Small intestine (tissue), 7 donors: ENCODE data around the gene PDE4D. TPM values are rescaled to one million over a fixed set of nuclear protein-coding genes. Genes with fewer than 3 reads are reported as not detected.
A peak's percentile ranks its signal among the peaks of the same experiment; 100 is the strongest.

Experiments
- DNase-seq, 2 donors: peaks; one replicate each; pipeline versions ENCODE4 v3.0.0 to v3.0.0-alpha.2; 2013
- FAIRE-seq: peaks from 2 replicates; lab custom pipeline; 2012; peaks lifted over from hg19 to GRCh38; lab: Jason Lieb, UNC
- H3K27ac ChIP-seq, 3 donors: one replicate each; pipeline ENCODE4 v1.5.1; 2013; ENCODE audit warnings: low read length in 2 of 3, mild to moderate bottlenecking in 2 of 3, control low read depth in 1 of 3, inconsistent platforms in 1 of 3, low read depth in 1 of 3, moderate library complexity in 1 of 3
- H3K27me3 ChIP-seq, 3 donors: one replicate each; pipeline ENCODE4 v1.6.1; 2013; ENCODE audit warnings: low read length in 3 of 3, inconsistent platforms in 1 of 3; ENCODE audit not compliant: control insufficient read depth in 3 of 3, insufficient read depth in 3 of 3
- H3K36me3 ChIP-seq, 3 donors: one replicate each; pipeline ENCODE4 v1.6.1; 2013; ENCODE audit warnings: low read length in 3 of 3, inconsistent platforms in 1 of 3, low read depth in 1 of 3, mild to moderate bottlenecking in 1 of 3, moderate library complexity in 1 of 3; ENCODE audit not compliant: control insufficient read depth in 3 of 3, insufficient read depth in 2 of 3
- H3K4me1 ChIP-seq, 3 donors: one replicate each; pipeline ENCODE4 v1.6.1; 2013; ENCODE audit warnings: low read length in 2 of 3, inconsistent platforms in 1 of 3, low read depth in 1 of 3, mild to moderate bottlenecking in 1 of 3, moderate library complexity in 1 of 3; ENCODE audit not compliant: control insufficient read depth in 3 of 3, insufficient read depth in 2 of 3
- H3K4me3 ChIP-seq, 3 donors: one replicate each; pipeline ENCODE4 v1.5.1; 2013; ENCODE audit warnings: low read length in 3 of 3, control low read depth in 1 of 3, inconsistent platforms in 1 of 3, low read depth in 1 of 3, mild to moderate bottlenecking in 1 of 3, moderate library complexity in 1 of 3
- H3K9me3 ChIP-seq, 2 donors: one replicate each; pipeline ENCODE4 v1.6.1; 2013; ENCODE audit warnings: low read depth in 1 of 2, low read length in 1 of 2; ENCODE audit not compliant: control insufficient read depth in 2 of 2, insufficient read depth in 1 of 2
- WGBS, 3 donors: extraction: QIAGEN DNeasy Blood & Tissue Kit; methylation state at CpG; one replicate each; pipeline ENCODE4 v1.1.7; 2013; 5-methylcytosine and 5-hydroxymethylcytosine counted together
- polyA plus RNA-seq, 4 donors: library from polyadenylated mRNA; stranded (reverse) in 3 of 4; unstranded in 1 of 4; fragments of 200-250 nt in 3 of 4; fragments of 120-200 nt in 1 of 4; gene quantifications; one replicate each; pipeline versions ENCODE4 v1.2.1 to v1.2.3, GENCODE V29; 2013
- donor health status: healthy with polysubstance abuse.
- donor health status: control.
- donor health status: control.
- donor health status: Bipolar disorder and iron deficiency.
- donor health status: healthy.

PDE4D gene
- polyA plus RNA-seq, 4 donors = 2.9 to 16.2 (median 5.3) TPM

- Histone ChIP-seq H3K4me1 (no peaks in the 10 kb centered on the region), H3K27me3 (no peaks in the 10 kb centered on the region), H3K4me3 (no peak overlapping the region), H3K9me3 (no peaks in the 10 kb centered on the region), H3K27ac (no peak overlapping the region), H3K36me3 (no peaks in the 10 kb centered on the region)
- 67 to 94% (median 86%) methylated on average over 1 of the region's 1 CpG for WGBS, 3 donors
- DNase-seq = no peak
- FAIRE-seq = no peak
Observed at GRCh38 chr5:59704936-59705335, 188.6 kb downstream of the PDE4D start.

- no peaks in the 10 kb centered on the region for H3K4me1 ChIP-seq
- H3K27ac ChIP-seq = no peak overlapping the region
- DNase-seq = no peak
- H3K27me3 ChIP-seq = no peaks in the 10 kb centered on the region
- no peak overlapping the region for H3K4me3 ChIP-seq
- H3K36me3 ChIP-seq = no peaks in the 10 kb centered on the region
- 79 to 85% (median 84%) methylated on average over 2 of the region's 2 CpGs for WGBS, 3 donors
- no peak for FAIRE-seq
- no peaks in the 10 kb centered on the region for H3K9me3 ChIP-seq
Observed at GRCh38 chr5:59703789-59704188, 189.7 kb downstream of the PDE4D start.

GRCh38 chr5:59698207-59699178 lies 195.0 kb downstream of the PDE4D start:
- 70 to 84% (median 74%) methylated on average over 6 of the region's 6 CpGs for WGBS, 3 donors
- Histone ChIP-seq H3K36me3 (no peaks in the 10 kb centered on the region), H3K4me1 (no peaks in the 10 kb centered on the region), H3K9me3 (no peaks in the 10 kb centered on the region), H3K4me3 (no peak overlapping the region), H3K27ac (no peak overlapping the region), H3K27me3 (no peaks in the 10 kb centered on the region)
- DNase-seq (peak; percentile 18 to 69), FAIRE-seq (no peak)

GRCh38 chr5:59694411-59694810 lies 199.1 kb downstream of the PDE4D start:
- Histone ChIP-seq H3K4me1 (no peaks in the 10 kb centered on the region), H3K4me3 (no peak overlapping the region), H3K27me3 (no peaks in the 10 kb centered on the region), H3K27ac (no peak overlapping the region), H3K36me3 (no peaks in the 10 kb centered on the region), H3K9me3 (no peaks in the 10 kb centered on the region)
- WGBS, 3 donors = 93 to 95% (median 93%) methylated on average over 4 of the region's 4 CpGs
- no peak for FAIRE-seq
- no peak for DNase-seq

- Histone ChIP-seq H3K27ac (no peak overlapping the region), H3K9me3 (no peaks in the 10 kb centered on the region), H3K27me3 (no peaks in the 10 kb centered on the region), H3K36me3 (no peaks in the 10 kb centered on the region), H3K4me3 (no peak overlapping the region), H3K4me1 (no peaks in the 10 kb centered on the region)
- FAIRE-seq = no peak
- peak in 1 of 2 donors; percentile 8 for DNase-seq
- WGBS, 3 donors = 33 to 52% (median 39%) methylated on average over 6 of the region's 6 CpGs
Observed at GRCh38 chr5:59693492-59694309, 199.8 kb downstream of the PDE4D start.

- WGBS, 3 donors = 60 to 93% (median 83%) methylated on average over 2 of the region's 2 CpGs
- DNase-seq (no peak), FAIRE-seq (no peak)
Observed at GRCh38 chr5:59685793-59686192, 207.7 kb downstream of the PDE4D start.

GRCh38 chr5:59685191-59685530 lies 208.4 kb downstream of the PDE4D start:
- Histone ChIP-seq H3K4me1 (no peaks in the 10 kb centered on the region), H3K36me3 (no peaks in the 10 kb centered on the region), H3K4me3 (no peak overlapping the region), H3K27ac (no peak overlapping the region), H3K27me3 (no peaks in the 10 kb centered on the region), H3K9me3 (no peaks in the 10 kb centered on the region)
- no peak for FAIRE-seq
- no peak for DNase-seq
- 71 to 88% (median 85%) methylated on average over 1 of the region's 1 CpG for WGBS, 3 donors

More at GRCh38 chr5:59685793-59686192, 207.7 kb downstream of the PDE4D start:
- H3K27ac ChIP-seq = no peak overlapping the region
- H3K27me3 ChIP-seq = no peaks in the 10 kb centered on the region
- no peaks in the 10 kb centered on the region for H3K4me1 ChIP-seq
- H3K9me3 ChIP-seq = no peaks in the 10 kb centered on the region
- H3K4me3 ChIP-seq = no peak overlapping the region
- no peaks in the 10 kb centered on the region for H3K36me3 ChIP-seq

GRCh38 chr5:59684388-59685190 lies 208.9 kb downstream of the PDE4D start:
- Histone ChIP-seq H3K36me3 (no peaks in the 10 kb centered on the region), H3K27ac (no peak overlapping the region), H3K9me3 (no peaks in the 10 kb centered on the region), H3K4me3 (no peak overlapping the region), H3K27me3 (no peaks in the 10 kb centered on the region), H3K4me1 (no peaks in the 10 kb centered on the region)
- FAIRE-seq (no peak), DNase-seq (no peak)
- WGBS, 3 donors = 64 to 78% (median 73%) methylated on average over 4 of the region's 4 CpGs
